ENCODE measurements around the gene S100A1.

The S100A1 gene

GRCh38 chr1:153659656-153660055 is 31.4 kb downstream of the S100A1 start:
- DNase-seq: peak; percentile 52
- Histone ChIP-seq H3K18ac (ENCODE audit: low read length) (no peak overlapping the region), H2AK5ac (ENCODE audit: low read length) (no peak overlapping the region), H2BK120ac (ENCODE audit: insufficient read depth, low read length, poor library complexity) (no peak overlapping the region), H3K4me2 (ENCODE audit: low read length) (no peak overlapping the region), H3K79me2 (ENCODE audit: control insufficient read depth, insufficient read depth, low read length, poor library complexity) (peaks cover 3% of the 10 kb centered on the region), H4K12ac (ENCODE audit: low read depth, low read length) (no peak overlapping the region), H3K4me1 (ENCODE audit: control insufficient read depth in 1 of 2, insufficient read depth in 2 of 2, low read length in 2 of 2) (peaks cover 2 to 3% of the 10 kb centered on the region in 2 experiments), H3K27me3 (ENCODE audit: insufficient read depth, low read length) (no peaks in the 10 kb centered on the region), H3K23ac (ENCODE audit: low read length) (no peak overlapping the region), H3K36me3 (ENCODE audit: control insufficient read depth in 1 of 2, insufficient read depth in 2 of 2, low read length in 2 of 2) (peaks cover 23 to 35% of the 10 kb centered on the region in 2 experiments), H2AFZ (ENCODE audit: insufficient read depth, low read length, poor library complexity) (no peak overlapping the region), H4K8ac (ENCODE audit: low read depth, low read length) (no peak overlapping the region), H2BK5ac (ENCODE audit: low read depth, low read length, poor library complexity) (no peak overlapping the region), H3K9ac (ENCODE audit: low read length) (no peak overlapping the region), H3K4me3 (ENCODE audit: low read depth, low read length) (no peak overlapping the region), H3K14ac (ENCODE audit: low read length) (no peak overlapping the region), H2BK12ac (ENCODE audit: low read length) (no peak overlapping the region), H3K79me1 (ENCODE audit: low read length) (peaks cover 3% of the 10 kb centered on the region), H4K91ac (ENCODE audit: low read depth, low read length) (no peak overlapping the region), H3K9me3 (ENCODE audit: insufficient read depth, low read depth, low read length) (no peaks in the 10 kb centered on the region), H3K27ac (ENCODE audit: low read depth, low read length) (no peak overlapping the region), H3K4ac (ENCODE audit: low read depth, low read length) (no peak overlapping the region)
- no CpG with 5 or more reads among the region's 9 CpGs for WGBS (ENCODE audit: extremely low coverage, insufficient coverage, insufficient read length)

DNA sequence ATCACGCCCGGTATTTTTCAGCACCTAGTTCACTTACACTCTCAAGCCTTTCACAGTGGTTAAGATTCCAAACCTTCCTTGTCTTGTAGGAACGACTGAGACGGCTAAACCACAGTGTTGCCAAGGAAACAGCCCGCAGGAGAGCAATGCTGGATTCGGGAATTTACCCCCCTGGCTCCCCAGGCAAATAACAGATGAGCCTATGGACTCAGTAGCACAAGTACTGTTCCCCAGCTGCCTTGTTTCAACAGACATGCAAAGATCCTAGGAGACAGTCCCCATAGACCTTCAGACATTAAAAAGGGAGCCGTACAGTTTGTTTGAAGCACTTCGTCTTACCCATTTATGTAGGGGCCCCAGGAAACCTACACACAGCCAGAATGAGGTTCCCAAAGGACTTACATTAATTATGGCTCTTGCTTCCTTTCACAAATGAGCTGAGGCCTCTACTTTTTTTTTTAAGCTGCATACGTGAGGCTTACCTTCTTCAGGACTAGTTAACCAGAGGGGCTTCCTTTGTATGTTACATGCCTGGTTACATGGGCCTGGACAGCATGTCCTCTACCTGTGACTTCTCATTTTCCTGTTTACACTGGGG is 33.0 kb downstream of the S100A1 start:
- Histone ChIP-seq H3K27ac (ENCODE audit: low read depth, low read length) (no peak overlapping the region), H3K9ac (ENCODE audit: low read length) (no peak overlapping the region), H3K18ac (ENCODE audit: low read length) (no peak overlapping the region), H3K4me3 (ENCODE audit: low read depth, low read length) (no peak overlapping the region), H2BK120ac (ENCODE audit: insufficient read depth, low read length, poor library complexity) (no peak overlapping the region), H2BK5ac (ENCODE audit: low read depth, low read length, poor library complexity) (no peak overlapping the region), H4K91ac (ENCODE audit: low read depth, low read length) (no peak overlapping the region), H3K36me3 (ENCODE audit: control insufficient read depth in 1 of 2, insufficient read depth in 2 of 2, low read length in 2 of 2) (peaks cover 29 to 48% of the 10 kb centered on the region in 2 experiments), H3K79me1 (ENCODE audit: low read length) (peaks cover 3% of the 10 kb centered on the region), H3K4me1 (ENCODE audit: control insufficient read depth in 1 of 2, insufficient read depth in 2 of 2, low read length in 2 of 2) (peaks cover 2 to 3% of the 10 kb centered on the region in 2 experiments), H2BK12ac (ENCODE audit: low read length) (no peak overlapping the region), H2AK5ac (ENCODE audit: low read length) (no peak overlapping the region), H3K79me2 (ENCODE audit: control insufficient read depth, insufficient read depth, low read length, poor library complexity) (peaks cover 3% of the 10 kb centered on the region), H4K12ac (ENCODE audit: low read depth, low read length) (peak overlapping the region; percentile 33), H3K14ac (ENCODE audit: low read length) (no peak overlapping the region), H3K23ac (ENCODE audit: low read length) (no peak overlapping the region), H3K9me3 (ENCODE audit: insufficient read depth, low read depth, low read length) (no peaks in the 10 kb centered on the region), H3K27me3 (ENCODE audit: insufficient read depth, low read length) (no peaks in the 10 kb centered on the region), H3K4me2 (ENCODE audit: low read length) (no peak overlapping the region), H2AFZ (ENCODE audit: insufficient read depth, low read length, poor library complexity) (no peak overlapping the region), H4K8ac (ENCODE audit: low read depth, low read length) (no peak overlapping the region), H3K4ac (ENCODE audit: low read depth, low read length) (no peak overlapping the region)
- WGBS (ENCODE audit: extremely low coverage, insufficient coverage, insufficient read length): no CpG with 5 or more reads among the region's 9 CpGs
- DNase-seq: peak; percentile 94 to 97

DNA sequence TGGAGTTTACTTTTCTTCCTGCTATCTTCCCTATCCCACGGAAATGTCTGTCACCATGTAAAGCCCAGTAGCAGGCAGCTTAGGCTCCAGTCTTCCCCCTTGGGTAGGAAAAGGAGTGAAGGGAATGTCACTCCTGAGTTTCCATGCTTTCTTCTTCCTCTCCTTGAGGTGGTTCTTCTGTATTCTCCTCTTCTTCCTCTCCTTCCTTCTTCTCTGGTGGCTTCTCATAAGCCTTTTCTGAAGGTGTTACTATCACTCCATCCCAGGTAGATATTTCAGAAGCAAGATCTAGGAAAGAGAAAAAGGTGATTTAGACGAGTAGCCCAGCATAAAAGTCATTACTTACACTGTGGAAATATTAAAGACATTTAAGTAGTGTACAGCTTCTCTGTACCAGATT is 34.0 kb downstream of the S100A1 start:
- Histone ChIP-seq H3K4me2 (ENCODE audit: low read length) (no peak overlapping the region), H4K8ac (ENCODE audit: low read depth, low read length) (no peak overlapping the region), H2AK5ac (ENCODE audit: low read length) (no peak overlapping the region), H2BK120ac (ENCODE audit: insufficient read depth, low read length, poor library complexity) (no peak overlapping the region), H3K4ac (ENCODE audit: low read depth, low read length) (no peak overlapping the region), H3K27ac (ENCODE audit: low read depth, low read length) (no peak overlapping the region), H3K27me3 (ENCODE audit: insufficient read depth, low read length) (no peaks in the 10 kb centered on the region), H3K79me2 (ENCODE audit: control insufficient read depth, insufficient read depth, low read length, poor library complexity) (peaks cover 3% of the 10 kb centered on the region), H4K91ac (ENCODE audit: low read depth, low read length) (no peak overlapping the region), H3K36me3 (ENCODE audit: control insufficient read depth in 1 of 2, insufficient read depth in 2 of 2, low read length in 2 of 2) (peaks cover 39 to 59% of the 10 kb centered on the region in 2 experiments), H3K9ac (ENCODE audit: low read length) (no peak overlapping the region), H2BK5ac (ENCODE audit: low read depth, low read length, poor library complexity) (no peak overlapping the region), H3K4me3 (ENCODE audit: low read depth, low read length) (no peak overlapping the region), H2BK12ac (ENCODE audit: low read length) (no peak overlapping the region), H3K14ac (ENCODE audit: low read length) (no peak overlapping the region), H3K79me1 (ENCODE audit: low read length) (peaks cover 3% of the 10 kb centered on the region), H4K12ac (ENCODE audit: low read depth, low read length) (no peak overlapping the region), H3K9me3 (ENCODE audit: insufficient read depth, low read depth, low read length) (no peaks in the 10 kb centered on the region), H2AFZ (ENCODE audit: insufficient read depth, low read length, poor library complexity) (no peak overlapping the region), H3K23ac (ENCODE audit: low read length) (no peak overlapping the region), H3K4me1 (ENCODE audit: control insufficient read depth in 1 of 2, insufficient read depth in 2 of 2, low read length in 2 of 2) (peaks cover 2 to 3% of the 10 kb centered on the region in 2 experiments), H3K18ac (ENCODE audit: low read length) (no peak overlapping the region)
- no peak for DNase-seq
- WGBS (ENCODE audit: extremely low coverage, insufficient coverage, insufficient read length): no CpG with 5 or more reads among the region's 2 CpGs

GRCh38 chr1:153663211-153663610 is 35.0 kb downstream of the S100A1 start:
- WGBS (ENCODE audit: extremely low coverage, insufficient coverage, insufficient read length): no CpG with 5 or more reads among the region's 5 CpGs
- DNase-seq: peak in 1 of 2 donors; percentile 34

More at GRCh38 chr1:153663211-153663610, 35.0 kb downstream of the S100A1 start:
- Histone ChIP-seq H3K9ac (ENCODE audit: low read length) (no peak overlapping the region), H2AFZ (ENCODE audit: insufficient read depth, low read length, poor library complexity) (no peak overlapping the region), H3K4me1 (ENCODE audit: control insufficient read depth in 1 of 2, insufficient read depth in 2 of 2, low read length in 2 of 2) (peaks cover 2% of the 10 kb centered on the region in 2 experiments), H3K9me3 (ENCODE audit: insufficient read depth, low read depth, low read length) (no peaks in the 10 kb centered on the region), H3K4me3 (ENCODE audit: low read depth, low read length) (no peak overlapping the region), H4K8ac (ENCODE audit: low read depth, low read length) (no peak overlapping the region), H3K36me3 (ENCODE audit: control insufficient read depth in 1 of 2, insufficient read depth in 2 of 2, low read length in 2 of 2) (peaks cover 41 to 65% of the 10 kb centered on the region in 2 experiments), H2BK120ac (ENCODE audit: insufficient read depth, low read length, poor library complexity) (no peak overlapping the region), H3K14ac (ENCODE audit: low read length) (no peak overlapping the region), H4K91ac (ENCODE audit: low read depth, low read length) (no peak overlapping the region), H3K18ac (ENCODE audit: low read length) (no peak overlapping the region), H2BK12ac (ENCODE audit: low read length) (no peak overlapping the region), H3K23ac (ENCODE audit: low read length) (no peak overlapping the region), H3K27me3 (ENCODE audit: insufficient read depth, low read length) (no peaks in the 10 kb centered on the region), H3K79me1 (ENCODE audit: low read length) (peaks cover 3% of the 10 kb centered on the region), H3K27ac (ENCODE audit: low read depth, low read length) (no peak overlapping the region), H4K12ac (ENCODE audit: low read depth, low read length) (no peak overlapping the region), H2AK5ac (ENCODE audit: low read length) (no peak overlapping the region), H3K79me2 (ENCODE audit: control insufficient read depth, insufficient read depth, low read length, poor library complexity) (peaks cover 3% of the 10 kb centered on the region), H3K4ac (ENCODE audit: low read depth, low read length) (no peak overlapping the region), H2BK5ac (ENCODE audit: low read depth, low read length, poor library complexity) (no peak overlapping the region), H3K4me2 (ENCODE audit: low read length) (no peak overlapping the region)

All from trophoblast cell (in vitro differentiated cells and primary cell).